ENCODE results near the gene LAMTOR1.
A peak's percentile ranks its signal among the peaks of the same experiment; 100 is the strongest.

The LAMTOR1 gene

GRCh38 chr11:72081184-72081644 lies 21.9 kb downstream of the LAMTOR1 start:
- DNase-seq (ENCODE audit: low spot score) = no peak

- peak; percentile 100 for DNase-seq (ENCODE audit: low spot score)
Measured at GRCh38 chr11:72080326-72081183, 22.5 kb downstream of the LAMTOR1 start, which contains the start of the genes LRRC51 and NUMA1. Gene LRRC51, plus strand, starts transcription at chr11:72080850. Its CDS starts 8,234 bp downstream, at chr11:72089084. Gene NUMA1, minus strand, starts transcription at chr11:72080542. Its CDS starts 44,599 bp downstream, at chr11:72035943.

GRCh38 chr11:72079819-72080325 lies 23.2 kb downstream of the LAMTOR1 start:
- peak; percentile 48 for DNase-seq (ENCODE audit: low spot score)

- DNase-seq (ENCODE audit: low spot score) = no peak
Measured at GRCh38 chr11:72078477-72078876, 24.6 kb downstream of the LAMTOR1 start.

GRCh38 chr11:72075756-72076155 lies 27.3 kb downstream of the LAMTOR1 start:
- no peak for DNase-seq (ENCODE audit: low spot score)

GRCh38 chr11:72075109-72075508 lies 28.0 kb downstream of the LAMTOR1 start:
- DNase-seq (ENCODE audit: low spot score) = no peak

GRCh38 chr11:72072348-72072747 lies 30.7 kb downstream of the LAMTOR1 start:
- DNase-seq (ENCODE audit: low spot score) = peak; percentile 85

GRCh38 chr11:72070491-72070890 lies 32.6 kb downstream of the LAMTOR1 start:
- DNase-seq (ENCODE audit: low spot score) = no peak

GRCh38 chr11:72069787-72070251 lies 33.3 kb downstream of the LAMTOR1 start:
- peak; percentile 76 for DNase-seq (ENCODE audit: low spot score)

GRCh38 chr11:72069200-72069599 lies 33.9 kb downstream of the LAMTOR1 start:
- no peak for DNase-seq (ENCODE audit: low spot score)

GRCh38 chr11:72067676-72068075 lies 35.4 kb downstream of the LAMTOR1 start:
- no peak for DNase-seq (ENCODE audit: low spot score)

GRCh38 chr11:72067266-72067665 lies 35.8 kb downstream of the LAMTOR1 start:
- no peak for DNase-seq (ENCODE audit: low spot score)

- no peak for DNase-seq (ENCODE audit: low spot score)
Measured at GRCh38 chr11:72066855-72067254, 36.2 kb downstream of the LAMTOR1 start.

- DNase-seq (ENCODE audit: low spot score) = no peak
Measured at GRCh38 chr11:72061739-72062396, 41.2 kb downstream of the LAMTOR1 start.

- no peak for DNase-seq (ENCODE audit: low spot score)
Measured at GRCh38 chr11:72058416-72059034, 44.6 kb downstream of the LAMTOR1 start.

GRCh38 chr11:72048766-72049460 lies 54.2 kb downstream of the LAMTOR1 start:
- DNase-seq (ENCODE audit: low spot score) = no peak

Data from SW480 (cell line).